HepG2 (cell line): Measurements from ENCODE around the gene UBR3. TPM values are rescaled to one million over a fixed set of nuclear protein-coding genes. Genes with fewer than 3 reads are reported as not detected.

Experiments
- ATF7-NPFF ChIP-seq: sonication (generic); formaldehyde crosslinking; IDR thresholded peaks from 2 replicates; pipeline ENCODE4 v1.8.1; 2023; ENCODE audit warnings: mild to moderate bottlenecking, low read depth, missing genetic modification reagents, moderate library complexity
- DNMT3B ChIP-seq: conservative IDR thresholded peaks from 2 replicates; pipeline ENCODE4 v1.6.1; 2016; ENCODE audit warnings: missing biosample characterization, control low read depth
- EHMT2 ChIP-seq: fragments of 200-600 bp; sonication (generic); IDR thresholded peaks from 2 replicates; pipeline ENCODE4 v1.7.0; 2017; ENCODE audit warnings: antibody characterized with exemption, low read depth, low read length, borderline replicate concordance
- GATA4 ChIP-seq: sonication (generic); IDR thresholded peaks from 2 replicates; pipeline ENCODE4 v1.6.1; 2016; ENCODE audit warnings: antibody characterized with exemption, low read depth, borderline replicate concordance
- HNRNPL ChIP-seq: fragments of 200-400 bp; formaldehyde crosslinking; IDR thresholded peaks from 2 replicates; pipeline ENCODE4 v1.6.1; 2017; ENCODE audit warnings: mild to moderate bottlenecking, low read depth, low read length
- SMC3 ChIP-seq: IDR thresholded peaks from 2 replicates; pipeline ENCODE4 v1.6.1; 2011; ENCODE audit warnings: low read length, improper control_type of control experiment
- STAG1 ChIP-seq: sonication (generic); formaldehyde crosslinking; IDR thresholded peaks from 2 replicates; pipeline ENCODE4 v1.4.0; 2020; ENCODE audit warnings: missing genetic modification reagents
- ZNF296 ChIP-seq: sonication (generic); formaldehyde crosslinking; conservative IDR thresholded peaks from 2 replicates; pipeline ENCODE4 v1.5.0; 2020; ENCODE audit warnings: mild to moderate bottlenecking, missing genetic modification reagents
- ZNF570 ChIP-seq: sonication (generic); formaldehyde crosslinking; IDR thresholded peaks from 2 replicates; pipeline ENCODE4 v1.4.0; 2020; ENCODE audit warnings: mild to moderate bottlenecking, missing genetic modification reagents, borderline replicate concordance
- polyA plus RNA-seq, 8 experiments: library from polyadenylated mRNA; depleted of rRNA in 3 of 8; stranded (reverse) in 7 of 8; unstranded in 1 of 8; fragments of >200 nt; fragmentation: Illumina TruSeq in 4 of 8; extraction: Trizol in 4 of 8; gene quantifications; 2 replicates each; pipeline versions ENCODE4 v1.2.1 to v1.2.3, GENCODE V29; 2011 to 2016; ENCODE audit warnings: low read depth in 4 of 8, missing spikeins in 1 of 8, mixed read lengths in 1 of 8; ENCODE audit not compliant: insufficient read depth in 1 of 8
- total RNA-seq, 5 experiments: library from RNA; depleted of rRNA; stranded (reverse); fragments of >200 nt; fragmentation: Illumina TruSeq; extraction: Trizol; gene quantifications; 2 replicates each; pipeline ENCODE4 v1.2.3, GENCODE V29; 2016; ENCODE audit warnings: low read depth in 1 of 5
- TF ChIP-seq, protein P1 (sequence below): sonication (generic); formaldehyde crosslinking; IDR thresholded peaks from 2 replicates; pipeline ENCODE4 v1.4.0; 2020; ENCODE audit warnings: missing genetic modification reagents, borderline replicate concordance
- TF ChIP-seq, protein P2 (sequence below): sonication (generic); formaldehyde crosslinking; IDR thresholded peaks from 2 replicates; pipeline ENCODE4 v1.8.1; 2023; ENCODE audit warnings: mild to moderate bottlenecking, missing genetic modification reagents
- TF ChIP-seq, protein P3 (sequence below): sonication (generic); formaldehyde crosslinking; IDR thresholded peaks from 2 replicates; pipeline ENCODE4 v1.4.0; 2020; ENCODE audit warnings: missing genetic modification reagents, borderline replicate concordance

The UBR3 gene
- total and polyA plus RNA-seq, 2 of the 13 experiments (the other 11 are each of a cell fraction or from before 2014, with no cell fraction given): 15.1 to 28.0 TPM

DNA sequence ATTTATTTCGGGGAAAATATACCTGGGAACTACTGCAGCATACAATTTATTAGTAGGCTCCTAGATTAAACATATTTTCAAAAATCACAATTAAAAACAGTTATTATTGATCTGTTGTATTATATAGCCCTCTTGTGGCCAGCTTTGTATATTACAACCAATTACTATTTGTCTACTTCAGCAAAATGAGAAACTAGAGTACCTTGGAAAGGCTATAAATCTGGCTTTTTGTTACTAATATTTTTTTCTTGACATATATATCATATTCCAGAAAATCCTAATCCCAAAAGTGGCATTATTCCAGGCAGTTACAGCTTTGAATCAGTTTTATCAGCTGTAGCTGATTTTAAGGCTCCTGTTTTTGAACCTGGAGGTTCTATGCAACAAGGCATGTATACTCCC lies 101.2 kb downstream of the UBR3 start (continued):
- TF ChIP-seq HNRNPL (no peak), ZNF296 (CRISPR knock-in tag) (no peak), EHMT2 (no peak), ATF7-NPFF (CRISPR knock-in tag) (no peak), GATA4 (no peak), STAG1 (CRISPR knock-in tag) (peak; percentile 75), ZNF570 (no peak), DNMT3B (CRISPR knock-in tag) (no peak), SMC3 (peak; percentile 41)
- TF ChIP-seq, protein P1, sequence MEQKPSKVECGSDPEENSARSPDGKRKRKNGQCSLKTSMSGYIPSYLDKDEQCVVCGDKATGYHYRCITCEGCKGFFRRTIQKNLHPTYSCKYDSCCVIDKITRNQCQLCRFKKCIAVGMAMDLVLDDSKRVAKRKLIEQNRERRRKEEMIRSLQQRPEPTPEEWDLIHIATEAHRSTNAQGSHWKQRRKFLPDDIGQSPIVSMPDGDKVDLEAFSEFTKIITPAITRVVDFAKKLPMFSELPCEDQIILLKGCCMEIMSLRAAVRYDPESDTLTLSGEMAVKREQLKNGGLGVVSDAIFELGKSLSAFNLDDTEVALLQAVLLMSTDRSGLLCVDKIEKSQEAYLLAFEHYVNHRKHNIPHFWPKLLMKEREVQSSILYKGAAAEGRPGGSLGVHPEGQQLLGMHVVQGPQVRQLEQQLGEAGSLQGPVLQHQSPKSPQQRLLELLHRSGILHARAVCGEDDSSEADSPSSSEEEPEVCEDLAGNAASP (CRISPR knock-in tag): peak; percentile 29; the same call in 1 of the 2 replicates
- TF ChIP-seq, protein P2, sequence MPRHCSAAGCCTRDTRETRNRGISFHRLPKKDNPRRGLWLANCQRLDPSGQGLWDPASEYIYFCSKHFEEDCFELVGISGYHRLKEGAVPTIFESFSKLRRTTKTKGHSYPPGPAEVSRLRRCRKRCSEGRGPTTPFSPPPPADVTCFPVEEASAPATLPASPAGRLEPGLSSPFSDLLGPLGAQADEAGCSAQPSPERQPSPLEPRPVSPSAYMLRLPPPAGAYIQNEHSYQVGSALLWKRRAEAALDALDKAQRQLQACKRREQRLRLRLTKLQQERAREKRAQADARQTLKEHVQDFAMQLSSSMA: no peak
- TF ChIP-seq, protein P3, sequence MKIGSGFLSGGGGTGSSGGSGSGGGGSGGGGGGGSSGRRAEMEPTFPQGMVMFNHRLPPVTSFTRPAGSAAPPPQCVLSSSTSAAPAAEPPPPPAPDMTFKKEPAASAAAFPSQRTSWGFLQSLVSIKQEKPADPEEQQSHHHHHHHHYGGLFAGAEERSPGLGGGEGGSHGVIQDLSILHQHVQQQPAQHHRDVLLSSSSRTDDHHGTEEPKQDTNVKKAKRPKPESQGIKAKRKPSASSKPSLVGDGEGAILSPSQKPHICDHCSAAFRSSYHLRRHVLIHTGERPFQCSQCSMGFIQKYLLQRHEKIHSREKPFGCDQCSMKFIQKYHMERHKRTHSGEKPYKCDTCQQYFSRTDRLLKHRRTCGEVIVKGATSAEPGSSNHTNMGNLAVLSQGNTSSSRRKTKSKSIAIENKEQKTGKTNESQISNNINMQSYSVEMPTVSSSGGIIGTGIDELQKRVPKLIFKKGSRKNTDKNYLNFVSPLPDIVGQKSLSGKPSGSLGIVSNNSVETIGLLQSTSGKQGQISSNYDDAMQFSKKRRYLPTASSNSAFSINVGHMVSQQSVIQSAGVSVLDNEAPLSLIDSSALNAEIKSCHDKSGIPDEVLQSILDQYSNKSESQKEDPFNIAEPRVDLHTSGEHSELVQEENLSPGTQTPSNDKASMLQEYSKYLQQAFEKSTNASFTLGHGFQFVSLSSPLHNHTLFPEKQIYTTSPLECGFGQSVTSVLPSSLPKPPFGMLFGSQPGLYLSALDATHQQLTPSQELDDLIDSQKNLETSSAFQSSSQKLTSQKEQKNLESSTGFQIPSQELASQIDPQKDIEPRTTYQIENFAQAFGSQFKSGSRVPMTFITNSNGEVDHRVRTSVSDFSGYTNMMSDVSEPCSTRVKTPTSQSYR: no peak
